ENCODE results near the gene RBSN.

RBSN gene

GRCh38 chr3:15050405-15051092 is 48.4 kb downstream of the RBSN start:
- H3K27ac ChIP-seq (ENCODE audit: low read depth, low read length): peak overlapping the region; percentile 80
- peaks cover 96% of the 10 kb centered on the region for H3K36me3 ChIP-seq (ENCODE audit: control insufficient read depth, low read length)
- H3K4me2 ChIP-seq (ENCODE audit: low read length): peak overlapping the region; percentile 64

GRCh38 chr3:15049584-15049983 is 49.4 kb downstream of the RBSN start:
- Histone ChIP-seq H3K4me1 (ENCODE audit: control insufficient read depth, low read length) (peaks cover 39% of the 10 kb centered on the region), H3K9me3 (ENCODE audit: control insufficient read depth, insufficient read depth, low read length) (no peaks in the 10 kb centered on the region), H3K27ac (ENCODE audit: low read depth, low read length) (peak overlapping the region; percentile 80), H3K79me2 (ENCODE audit: control insufficient read depth, low read length) (peaks cover 59% of the 10 kb centered on the region), H3K27me3 (ENCODE audit: control insufficient read depth, low read length) (no peaks in the 10 kb centered on the region), H3K4me3 (ENCODE audit: low read length) (no peak overlapping the region), H3F3A (ENCODE audit: control insufficient read depth, insufficient read depth) (peaks cover 42% of the 10 kb centered on the region), H3K4me2 (ENCODE audit: low read length) (peak overlapping the region; percentile 64), H4K20me1 (ENCODE audit: control insufficient read depth, insufficient read depth, low read depth, low read length) (peaks cover 23% of the 10 kb centered on the region), H3K36me3 (ENCODE audit: control insufficient read depth, low read length) (peaks cover 95% of the 10 kb centered on the region), H3K9me2 (replicated peaks; ENCODE audit: control insufficient read depth, low read length) (no peaks in the 10 kb centered on the region)
- TF ChIP-seq EZH2phosphoT487 (IDR thresholded peaks at IDR 0.05; ENCODE audit: borderline replicate concordance, low read length): no peak
- TF ChIP-seq CTCF (IDR thresholded peaks at IDR 0.05; ENCODE audit: low read depth, low read length, poor library complexity, severe bottlenecking): no peak

More at GRCh38 chr3:15050405-15051092, 48.4 kb downstream of the RBSN start:
- H3K4me1 ChIP-seq (ENCODE audit: control insufficient read depth, low read length): peaks cover 48% of the 10 kb centered on the region
- H3K9me2 ChIP-seq (replicated peaks; ENCODE audit: control insufficient read depth, low read length): no peaks in the 10 kb centered on the region
- peaks cover 68% of the 10 kb centered on the region for H3K79me2 ChIP-seq (ENCODE audit: control insufficient read depth, low read length)
- H3K27me3 ChIP-seq (ENCODE audit: control insufficient read depth, low read length): no peaks in the 10 kb centered on the region
- peak overlapping the region; percentile 47 for H3K4me3 ChIP-seq (ENCODE audit: low read length)
- peaks cover 41% of the 10 kb centered on the region for H3F3A ChIP-seq (ENCODE audit: control insufficient read depth, insufficient read depth)
- TF ChIP-seq EZH2phosphoT487 (IDR thresholded peaks at IDR 0.05; ENCODE audit: borderline replicate concordance, low read length) (no peak), CTCF (IDR thresholded peaks at IDR 0.05; ENCODE audit: low read depth, low read length, poor library complexity, severe bottlenecking) (no peak)
- H3K9me3 ChIP-seq (ENCODE audit: control insufficient read depth, insufficient read depth, low read length): no peaks in the 10 kb centered on the region
- H4K20me1 ChIP-seq (ENCODE audit: control insufficient read depth, insufficient read depth, low read depth, low read length): peaks cover 29% of the 10 kb centered on the region

GRCh38 chr3:15045667-15046066 is 53.3 kb downstream of the RBSN start:
- Histone ChIP-seq H3K27ac (ENCODE audit: low read depth, low read length) (no peak overlapping the region), H4K20me1 (ENCODE audit: control insufficient read depth, insufficient read depth, low read depth, low read length) (peaks cover 18% of the 10 kb centered on the region), H3K4me1 (ENCODE audit: control insufficient read depth, low read length) (peaks cover 12% of the 10 kb centered on the region), H3K4me2 (ENCODE audit: low read length) (no peak overlapping the region), H3K79me2 (ENCODE audit: control insufficient read depth, low read length) (peaks cover 21% of the 10 kb centered on the region), H3K4me3 (ENCODE audit: low read length) (no peak overlapping the region), H3K9me3 (ENCODE audit: control insufficient read depth, insufficient read depth, low read length) (no peaks in the 10 kb centered on the region), H3K9me2 (replicated peaks; ENCODE audit: control insufficient read depth, low read length) (no peaks in the 10 kb centered on the region), H3F3A (ENCODE audit: control insufficient read depth, insufficient read depth) (peaks cover 18% of the 10 kb centered on the region), H3K27me3 (ENCODE audit: control insufficient read depth, low read length) (no peaks in the 10 kb centered on the region), H3K36me3 (ENCODE audit: control insufficient read depth, low read length) (peaks cover 96% of the 10 kb centered on the region)
- TF ChIP-seq EZH2phosphoT487 (IDR thresholded peaks at IDR 0.05; ENCODE audit: borderline replicate concordance, low read length): no peak
- no peak for TF ChIP-seq CTCF (IDR thresholded peaks at IDR 0.05; ENCODE audit: low read depth, low read length, poor library complexity, severe bottlenecking)

All from DOHH2 (cell line).